ENCODE data around the gene RGS6. TPM values are rescaled to one million over a fixed set of nuclear protein-coding genes. Genes with fewer than 3 reads are reported as not detected.

The RGS6 gene
- total RNA-seq, 1 donor from 2014 or later: 0.34 TPM

GRCh38 chr14:72512281-72512680 lies 580.1 kb downstream of the RGS6 start:
- Histone ChIP-seq H3K27me3 (ENCODE audit: insufficient read depth, low read length) (peaks cover 16% of the 10 kb centered on the region), H3K4me1 (ENCODE audit: insufficient read depth, low read length) (peaks cover 15% of the 10 kb centered on the region), H3K79me2 (ENCODE audit: insufficient read depth, low read length) (no peaks in the 10 kb centered on the region), H3K9ac (ENCODE audit: low read length) (no peak overlapping the region), H3K4me3 (ENCODE audit: insufficient read depth, low read depth, low read length) (no peak overlapping the region), H3K36me3 (ENCODE audit: insufficient read depth, low read length) (no peaks in the 10 kb centered on the region), H4K20me1 (ENCODE audit: insufficient read depth, low read length) (no peaks in the 10 kb centered on the region), H3K9me3 (ENCODE audit: insufficient read depth, low read depth, low read length) (no peaks in the 10 kb centered on the region), H2AFZ (ENCODE audit: low read depth, low read length) (no peak overlapping the region), H3K4me2 (ENCODE audit: low read length) (no peak overlapping the region), H3K27ac (ENCODE audit: low read depth, low read length) (no peak overlapping the region)
- Mint-ChIP-seq H3K27me3 (ENCODE audit: low read depth, unreplicated experiment) (peaks cover 20% of the 10 kb centered on the region), H3K9me3 (ENCODE audit: unreplicated experiment) (peaks cover 2% of the 10 kb centered on the region), H3K36me3 (ENCODE audit: low read depth, unreplicated experiment) (no peaks in the 10 kb centered on the region), H3K4me1 (ENCODE audit: low read depth, unreplicated experiment) (peaks cover 12% of the 10 kb centered on the region), H3K27ac (ENCODE audit: unreplicated experiment) (no peak overlapping the region), H3K4me3 (ENCODE audit: unreplicated experiment) (no peak overlapping the region)
- DNase-seq (ENCODE audit: low read depth) (no peak), FAIRE-seq (no peak)
- TF ChIP-seq CTCF (IDR thresholded peaks at IDR 0.05; ENCODE audit: insufficient read depth, low read depth, low read length) (no peak), EZH2 (IDR thresholded peaks at IDR 0.05; ENCODE audit: insufficient read depth, low read length) (no peak)

- Histone ChIP-seq H3K27ac (ENCODE audit: low read depth, low read length) (no peak overlapping the region), H3K4me2 (ENCODE audit: low read length) (no peak overlapping the region), H3K4me1 (ENCODE audit: insufficient read depth, low read length) (peaks cover 17% of the 10 kb centered on the region), H4K20me1 (ENCODE audit: insufficient read depth, low read length) (no peaks in the 10 kb centered on the region), H2AFZ (ENCODE audit: low read depth, low read length) (no peak overlapping the region), H3K4me3 (ENCODE audit: insufficient read depth, low read depth, low read length) (no peak overlapping the region), H3K36me3 (ENCODE audit: insufficient read depth, low read length) (no peaks in the 10 kb centered on the region), H3K27me3 (ENCODE audit: insufficient read depth, low read length) (peaks cover 16% of the 10 kb centered on the region), H3K79me2 (ENCODE audit: insufficient read depth, low read length) (no peaks in the 10 kb centered on the region), H3K9me3 (ENCODE audit: insufficient read depth, low read depth, low read length) (no peaks in the 10 kb centered on the region), H3K9ac (ENCODE audit: low read length) (no peak overlapping the region)
- TF ChIP-seq CTCF (IDR thresholded peaks at IDR 0.05; ENCODE audit: insufficient read depth, low read depth, low read length): no peak
- TF ChIP-seq EZH2 (IDR thresholded peaks at IDR 0.05; ENCODE audit: insufficient read depth, low read length): no peak
- no peak for DNase-seq (ENCODE audit: low read depth)
- H3K4me1 Mint-ChIP-seq (ENCODE audit: low read depth, unreplicated experiment): peaks cover 16% of the 10 kb centered on the region
- FAIRE-seq: no peak
- no peak overlapping the region for H3K4me3 Mint-ChIP-seq (ENCODE audit: unreplicated experiment)
- H3K27ac Mint-ChIP-seq (ENCODE audit: unreplicated experiment): no peak overlapping the region
- peaks cover 20% of the 10 kb centered on the region for H3K27me3 Mint-ChIP-seq (ENCODE audit: low read depth, unreplicated experiment)
- H3K36me3 Mint-ChIP-seq (ENCODE audit: low read depth, unreplicated experiment): no peaks in the 10 kb centered on the region
- H3K9me3 Mint-ChIP-seq (ENCODE audit: unreplicated experiment): peaks cover 2% of the 10 kb centered on the region
These were observed 580.7 kb downstream of the RGS6 start for GRCh38 chr14:72512925-72513324.

GRCh38 chr14:72513346-72513745 lies 581.1 kb downstream of the RGS6 start:
- H3K9me3 Mint-ChIP-seq (ENCODE audit: unreplicated experiment): peaks cover 2% of the 10 kb centered on the region
- H3K27me3 Mint-ChIP-seq (ENCODE audit: low read depth, unreplicated experiment): peaks cover 20% of the 10 kb centered on the region
- Histone ChIP-seq H4K20me1 (ENCODE audit: insufficient read depth, low read length) (no peaks in the 10 kb centered on the region), H3K4me3 (ENCODE audit: insufficient read depth, low read depth, low read length) (no peak overlapping the region), H3K27me3 (ENCODE audit: insufficient read depth, low read length) (peaks cover 16% of the 10 kb centered on the region), H3K79me2 (ENCODE audit: insufficient read depth, low read length) (no peaks in the 10 kb centered on the region), H3K27ac (ENCODE audit: low read depth, low read length) (no peak overlapping the region), H3K4me1 (ENCODE audit: insufficient read depth, low read length) (peaks cover 17% of the 10 kb centered on the region), H3K4me2 (ENCODE audit: low read length) (no peak overlapping the region), H3K36me3 (ENCODE audit: insufficient read depth, low read length) (no peaks in the 10 kb centered on the region), H3K9me3 (ENCODE audit: insufficient read depth, low read depth, low read length) (no peaks in the 10 kb centered on the region), H2AFZ (ENCODE audit: low read depth, low read length) (peak overlapping the region; percentile 55), H3K9ac (ENCODE audit: low read length) (peak overlapping the region; percentile 25)
- no peak overlapping the region for H3K4me3 Mint-ChIP-seq (ENCODE audit: unreplicated experiment)
- no peaks in the 10 kb centered on the region for H3K36me3 Mint-ChIP-seq (ENCODE audit: low read depth, unreplicated experiment)
- H3K27ac Mint-ChIP-seq (ENCODE audit: unreplicated experiment): no peak overlapping the region
- FAIRE-seq: no peak
- DNase-seq (ENCODE audit: low read depth): no peak
- peaks cover 16% of the 10 kb centered on the region for H3K4me1 Mint-ChIP-seq (ENCODE audit: low read depth, unreplicated experiment)
- TF ChIP-seq EZH2 (IDR thresholded peaks at IDR 0.05; ENCODE audit: insufficient read depth, low read length) (no peak), CTCF (IDR thresholded peaks at IDR 0.05; ENCODE audit: insufficient read depth, low read depth, low read length) (no peak)

Measured in astrocyte (in vitro differentiated cells and primary cell).